GM19023 (cell line): Measurements from ENCODE around the gene TTLL6.

Experiments used
- ATAC-seq: cut with Tn5 transposase; IDR thresholded peaks from one replicate; pipeline ENCODE4 v1.9.1; 2021; ENCODE audit warnings: mild to moderate bottlenecking, moderate library complexity; ENCODE audit not compliant: unreplicated experiment

TTLL6 gene

GRCh38 chr17:48761114-48761513 is 55.9 kb downstream of the TTLL6 start:
- ATAC-seq, result no peak

DNA sequence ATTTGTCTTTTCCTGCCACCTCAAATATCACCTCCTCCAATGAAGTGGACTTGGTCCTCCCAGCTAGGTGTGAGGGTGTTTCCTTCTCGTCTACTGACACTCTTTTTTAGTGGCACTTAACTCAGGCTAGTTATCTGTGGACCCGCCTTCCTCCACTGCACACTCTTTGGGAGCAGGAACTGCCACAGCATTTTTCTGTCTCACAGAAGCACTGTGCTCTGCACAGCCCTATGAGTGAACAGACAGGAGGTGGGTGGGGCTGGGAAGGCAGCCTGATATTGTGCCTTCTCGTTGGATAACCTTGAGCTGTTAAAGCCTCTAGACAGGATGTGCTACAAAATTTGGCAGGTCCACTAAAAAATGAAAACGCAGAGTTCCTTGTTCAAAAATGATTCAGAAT is 56.6 kb downstream of the TTLL6 start:
- ATAC-seq, result no peak

GRCh38 chr17:48759288-48759687 is 57.7 kb downstream of the TTLL6 start:
- ATAC-seq, result no peak

- no peak for ATAC-seq
Observed at GRCh38 chr17:48757524-48757961, 59.5 kb downstream of the TTLL6 start.

DNA sequence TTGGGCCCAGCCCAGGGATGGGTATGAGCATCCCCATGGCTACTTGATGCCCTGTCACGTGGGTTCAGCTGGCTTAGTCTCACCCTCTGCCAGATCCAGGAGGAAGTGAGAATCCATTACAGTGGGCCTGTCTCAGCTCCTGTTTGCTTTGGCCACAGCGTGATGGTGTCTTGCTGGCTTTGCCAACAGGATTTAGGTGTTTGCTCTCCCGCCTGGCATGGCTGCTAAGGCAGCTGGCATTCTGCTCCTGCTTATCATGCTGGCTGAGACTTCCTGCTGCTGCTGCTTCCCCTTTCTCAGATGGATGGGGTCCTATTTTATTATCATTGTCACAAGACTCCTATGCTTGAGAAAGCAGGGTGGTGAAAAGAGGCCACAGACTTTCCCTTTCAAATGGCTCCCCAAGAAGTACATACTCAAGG is 60.2 kb downstream of the TTLL6 start:
- ATAC-seq, result no peak

DNA sequence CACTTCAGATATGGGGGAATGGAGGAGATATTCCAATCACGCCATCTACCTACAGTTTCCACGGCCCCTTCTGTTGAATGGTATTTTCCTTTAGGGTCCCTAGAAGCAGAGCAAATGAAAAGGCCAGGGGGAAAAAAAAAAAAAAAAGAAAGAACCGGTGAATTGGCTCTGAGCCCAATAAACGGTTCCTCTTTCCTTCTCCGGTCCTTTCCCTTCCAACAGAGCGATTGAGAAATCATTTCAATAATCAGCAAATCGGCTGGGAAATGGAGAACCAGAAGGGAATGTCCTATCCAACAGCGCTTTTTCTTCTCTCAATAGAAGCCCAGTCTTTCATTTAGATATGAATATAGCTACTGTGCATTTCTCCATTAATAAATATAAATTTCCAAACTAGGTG is 61.7 kb downstream of the TTLL6 start:
- ATAC-seq, result no peak

DNA sequence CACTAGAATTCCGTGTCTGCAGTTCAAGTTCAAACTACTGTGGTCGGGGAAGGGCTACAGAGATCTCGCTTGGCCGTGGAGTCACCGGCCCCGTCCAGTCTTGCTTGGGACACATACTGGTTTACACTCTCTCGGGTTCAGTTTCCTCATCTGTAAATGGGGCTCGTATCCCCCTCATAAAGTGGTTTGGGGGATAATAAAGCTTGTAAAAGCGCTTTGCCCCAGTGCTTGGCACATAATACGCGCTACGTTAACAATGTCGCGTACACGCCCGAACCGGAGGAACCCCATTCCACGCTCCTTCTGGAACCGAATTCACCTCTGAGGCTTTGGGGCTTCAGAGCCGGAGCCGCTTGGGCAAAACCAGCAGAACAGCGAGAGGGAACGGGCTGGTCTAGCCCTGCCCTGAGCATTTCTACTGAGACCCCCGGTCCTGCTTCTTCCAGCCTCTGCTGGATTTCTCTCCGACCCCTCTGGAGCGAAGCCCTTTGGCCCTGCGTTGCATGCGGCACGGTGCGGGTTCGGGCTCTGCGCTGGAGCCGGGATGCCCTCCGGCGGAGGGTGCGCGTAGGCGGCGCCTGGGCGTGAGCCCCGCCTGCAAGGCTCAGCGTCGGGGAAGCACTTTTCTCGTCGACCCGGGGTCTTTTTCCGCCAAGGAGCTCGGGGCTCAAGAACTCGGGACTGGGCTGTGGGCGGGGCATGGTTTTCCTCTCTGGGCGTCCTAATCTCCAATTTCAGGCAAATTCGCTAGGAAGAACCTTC is 62.3 kb downstream of the TTLL6 start:
- ATAC-seq, result no peak

GRCh38 chr17:48753794-48754499 is 63.1 kb downstream of the TTLL6 start:
- ATAC-seq, result no peak

- no peak for ATAC-seq
Observed at GRCh38 chr17:48752399-48753288, 64.4 kb downstream of the TTLL6 start.

DNA sequence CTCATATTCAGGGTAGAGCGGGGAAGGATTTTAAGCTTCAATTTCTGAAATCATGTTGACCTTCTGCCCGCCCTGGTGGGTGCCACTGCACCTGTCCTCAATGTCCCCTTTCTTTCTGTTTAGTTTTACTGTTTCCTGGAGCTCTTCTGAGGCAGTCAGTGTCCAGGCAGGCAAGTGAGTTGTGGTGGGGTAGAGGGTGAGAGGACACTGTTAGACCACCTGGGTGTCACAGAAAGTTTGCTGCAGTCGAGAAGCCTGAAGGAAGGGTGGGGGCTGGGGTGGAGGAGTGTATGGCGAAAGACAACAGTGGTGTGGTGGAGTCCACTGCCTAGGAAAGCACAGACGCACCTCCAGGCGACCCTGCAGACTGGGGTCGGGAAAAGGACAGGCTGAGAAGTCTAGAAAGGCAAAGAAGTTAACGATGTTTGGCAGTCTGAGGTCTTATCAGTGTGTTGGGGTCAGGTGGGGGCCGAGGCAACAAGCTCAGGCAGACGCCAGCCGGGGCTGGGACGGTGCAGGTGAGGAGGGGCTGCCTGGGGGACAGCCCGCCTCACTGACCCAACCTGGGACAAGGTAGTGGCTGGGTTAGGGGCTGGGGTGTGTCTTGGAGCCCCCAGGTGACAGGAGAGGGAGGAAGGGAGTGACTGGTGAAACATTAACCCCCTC is 65.2 kb downstream of the TTLL6 start:
- no peak for ATAC-seq

GRCh38 chr17:48751172-48751571 is 65.9 kb downstream of the TTLL6 start:
- ATAC-seq, result no peak

DNA sequence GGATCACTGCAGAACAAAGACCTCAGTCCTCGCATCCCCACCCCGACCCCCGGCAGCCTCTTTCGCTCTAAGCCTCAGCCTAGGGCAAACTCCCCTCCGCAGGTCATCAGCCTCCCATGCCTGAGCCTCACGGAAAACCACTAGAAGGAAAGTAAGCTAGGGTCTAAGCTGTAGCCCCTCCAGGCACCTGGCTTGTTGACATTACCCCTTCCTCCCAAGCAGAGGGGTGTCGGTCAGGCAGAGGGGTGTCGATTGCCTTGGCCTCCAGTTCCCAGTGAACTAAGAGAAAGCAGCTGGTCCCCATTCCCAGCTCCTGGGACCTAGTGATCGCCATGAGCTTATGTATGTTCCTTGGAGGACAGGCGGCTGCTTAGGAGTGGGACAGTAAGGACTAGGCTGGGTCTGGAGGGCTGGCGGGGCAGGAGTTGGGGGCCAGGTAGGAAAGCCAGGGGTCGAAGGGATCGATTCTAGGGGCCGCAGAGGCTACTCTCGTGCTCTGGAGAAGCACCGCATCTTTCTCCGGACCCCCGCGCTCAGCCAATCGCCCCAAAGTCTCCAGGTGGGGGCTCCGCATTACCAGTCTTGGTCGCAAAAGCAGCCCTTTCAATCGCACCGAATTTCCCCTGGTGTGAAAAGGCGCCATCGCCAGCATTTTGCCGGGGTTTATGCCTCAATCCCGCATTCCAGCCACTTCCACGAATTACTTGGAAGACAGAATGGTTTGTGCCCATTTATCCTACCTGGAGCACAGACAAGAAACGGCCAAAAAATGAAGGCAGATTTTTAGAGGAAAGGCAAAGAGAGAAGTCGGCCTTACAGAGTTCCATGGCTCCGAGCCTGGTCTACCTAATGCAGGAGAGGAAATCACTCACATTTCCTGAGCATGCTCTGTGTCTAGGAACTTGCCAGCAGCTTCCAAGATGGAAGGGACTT is 67.1 kb downstream of the TTLL6 start:
- no peak for ATAC-seq

DNA sequence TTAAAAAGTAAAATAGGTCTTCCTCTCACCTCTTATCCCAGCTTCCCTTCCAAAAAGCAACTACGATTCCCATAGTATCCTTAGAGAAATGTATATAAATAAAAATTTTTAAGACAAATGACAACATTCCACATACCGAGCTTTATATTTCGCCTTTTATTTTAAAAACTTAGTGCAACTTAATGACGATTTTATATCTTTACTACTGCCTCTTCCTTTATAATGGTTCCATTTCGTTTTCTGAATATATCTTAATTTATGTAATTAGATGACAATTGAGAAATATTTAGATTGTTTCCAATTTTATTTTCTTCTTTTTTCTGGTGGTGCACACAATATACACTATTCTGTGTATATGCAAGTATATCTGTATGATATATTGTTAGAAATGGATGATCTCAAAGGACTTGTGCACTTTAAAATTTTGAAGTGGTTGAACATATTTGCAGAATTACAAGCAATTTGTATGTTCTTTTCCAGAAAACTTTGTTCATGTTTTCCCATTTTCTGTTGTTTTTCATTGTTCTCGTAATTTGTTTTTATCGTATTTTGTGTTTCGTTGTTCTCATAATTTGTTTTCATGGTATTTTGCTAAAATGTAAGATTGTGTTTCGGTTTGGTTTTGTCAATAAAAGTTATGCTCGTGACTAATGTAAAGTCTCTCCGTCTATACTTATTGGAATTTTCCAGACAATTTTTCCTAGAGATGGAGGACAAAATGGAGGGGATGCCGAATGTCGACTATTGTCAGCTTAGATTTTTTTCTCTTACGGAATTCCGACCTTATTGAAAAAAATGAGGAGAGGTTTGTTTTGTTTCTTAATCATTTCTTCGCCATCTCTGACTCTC is 68.1 kb downstream of the TTLL6 start:
- no peak for ATAC-seq

GRCh38 chr17:48747445-48748363 is 69.3 kb downstream of the TTLL6 start:
- ATAC-seq, result no peak

DNA sequence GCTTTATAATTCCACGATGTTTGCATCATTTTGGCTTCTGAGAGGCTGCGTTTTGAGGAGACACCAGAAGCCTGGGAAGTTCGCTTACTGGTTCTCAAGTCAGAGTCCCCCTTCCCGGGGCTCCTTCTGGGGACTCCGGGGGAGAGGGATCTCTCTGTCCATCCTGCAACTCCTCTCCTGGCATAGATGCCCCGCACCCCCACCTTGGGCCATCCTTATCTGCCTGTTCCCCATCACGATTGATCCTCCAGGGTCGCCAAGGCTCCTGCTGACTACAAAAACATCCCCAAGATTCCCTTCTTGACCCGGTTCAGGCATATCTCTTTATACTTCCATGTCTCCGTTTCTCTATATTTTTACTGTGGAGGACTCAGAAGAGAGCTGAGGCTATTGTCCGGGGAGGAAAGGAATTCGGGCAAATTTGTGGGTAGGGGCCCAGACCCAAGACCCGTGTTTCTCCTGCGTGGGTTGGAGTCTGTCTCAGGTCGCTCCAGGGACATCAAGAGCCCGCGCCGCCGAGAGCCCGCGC is 70.0 kb downstream of the TTLL6 start:
- ATAC-seq, result no peak

- ATAC-seq, result no peak
Observed at GRCh38 chr17:48745381-48746275, 71.4 kb downstream of the TTLL6 start.

- no peak for ATAC-seq
Observed at GRCh38 chr17:48740537-48740936, 76.5 kb downstream of the TTLL6 start.
